ENCODE data around the gene SFTPA1. TPM values are rescaled to one million over a fixed set of nuclear protein-coding genes. Genes with fewer than 3 reads are reported as not detected.

The SFTPA1 gene
- total and polyA plus RNA-seq, 2 of the 13 experiments (the other 11 are each of a cell fraction or from before 2014, with no cell fraction given): not detected

GRCh38 chr10:79627075-79627474 is 16.3 kb downstream of the SFTPA1 start:
- CTCF ChIA-PET (ENCODE audit: low intra/inter-chr PET ratio, low total read pairs): no interaction called here
- in situ Hi-C loops (cut with HindIII; ENCODE audit: extremely low pct_ligation_motif_present, low pct_unique_long_range_greater_than_20kb): no loop called here

More at GRCh38 chr10:79627075-79627474, 16.3 kb downstream of the SFTPA1 start:
- H3K4me1 ChIP-seq (ENCODE audit: insufficient read depth, low read length): peaks cover 13% of the 10 kb centered on the region; the same call in 1 of the 2 replicates
- FAIRE-seq: no peak
- H3K9me3 ChIP-seq (ENCODE audit: low read length): no peaks in the 10 kb centered on the region
- no peak overlapping the region for H3K4me2 ChIP-seq (ENCODE audit: low read depth, low read length)
- no TSS peak for BruUV-seq (replicated peaks)
- 4% methylated on average over 2 of the region's 2 CpGs for WGBS (ENCODE audit: low lambda C conversion rate)
- H3K79me2 ChIP-seq (ENCODE audit: insufficient read depth, low read length): no peaks in the 10 kb centered on the region
- ATAC-seq: no peak
- POLR2A ChIA-PET: no interaction called here
- intact Hi-C loops (cut with micrococcal nuclease; ENCODE audit: unreplicated experiment): no loop called here
- H3K4me3 ChIP-seq (replicated peaks in 1 of 3; ENCODE audit: insufficient read depth in 1 of 3, low read depth in 2 of 3, low read length in 3 of 3): no peak overlapping the region
- TF ChIP-seq ZNF124 (CRISPR knock-in tag; IDR thresholded peaks at IDR 0.05): no peak
- TF ChIP-seq PPARG (CRISPR knock-in tag; conservative IDR thresholded peaks at IDR 0.05): no peak
- no peak for TF ChIP-seq ZNF234 (CRISPR knock-in tag; conservative IDR thresholded peaks at IDR 0.05)
- TF ChIP-seq STAG1 (CRISPR knock-in tag; IDR thresholded peaks at IDR 0.05): no peak
- TF ChIP-seq ZFP91 (CRISPR knock-in tag; IDR thresholded peaks at IDR 0.05; ENCODE audit: borderline replicate concordance): no peak
- no peak for TF ChIP-seq ZNF543 (CRISPR knock-in tag; IDR thresholded peaks at IDR 0.05)
- TF ChIP-seq RERE (CRISPR knock-in tag; IDR thresholded peaks at IDR 0.05; ENCODE audit: low read depth): no peak
- no peak for TF ChIP-seq ZNF883 (CRISPR knock-in tag; IDR thresholded peaks at IDR 0.05; ENCODE audit: not compliant biosample characterization)
- no peak for TF ChIP-seq SNAPC5 (CRISPR knock-in tag; IDR thresholded peaks at IDR 0.05; ENCODE audit: borderline replicate concordance)
- TF ChIP-seq GTF2F1 (IDR thresholded peaks at IDR 0.05; ENCODE audit: low read length): no peak
- no peak for TF ChIP-seq ZNF709 (CRISPR knock-in tag; IDR thresholded peaks at IDR 0.05)
- TF ChIP-seq ZBTB44 (CRISPR knock-in tag; IDR thresholded peaks at IDR 0.05): no peak
- no peak overlapping the region for H2AFZ ChIP-seq (ENCODE audit: low read length)
- H3K27ac ChIP-seq (ENCODE audit: extremely low read length, insufficient read depth, low read length): no peak overlapping the region
- no peak for DNase-seq (ENCODE audit: low spot score)
- no peak overlapping the region for H3K9ac ChIP-seq (ENCODE audit: insufficient read depth, low read depth, low read length)
- H3K36me3 ChIP-seq (replicated peaks in 1 of 2; ENCODE audit: control insufficient read depth in 1 of 2, insufficient read depth in 2 of 2, low read length in 2 of 2): no peaks in the 10 kb centered on the region
- no peaks in the 10 kb centered on the region for H4K20me1 ChIP-seq (ENCODE audit: insufficient read depth, low read length)
- H3K27me3 ChIP-seq (ENCODE audit: control insufficient read depth in 1 of 2, insufficient read depth in 2 of 2, low read length in 2 of 2): no peaks in the 10 kb centered on the region
